ENCODE measurements around the gene CHPF.

DNA sequence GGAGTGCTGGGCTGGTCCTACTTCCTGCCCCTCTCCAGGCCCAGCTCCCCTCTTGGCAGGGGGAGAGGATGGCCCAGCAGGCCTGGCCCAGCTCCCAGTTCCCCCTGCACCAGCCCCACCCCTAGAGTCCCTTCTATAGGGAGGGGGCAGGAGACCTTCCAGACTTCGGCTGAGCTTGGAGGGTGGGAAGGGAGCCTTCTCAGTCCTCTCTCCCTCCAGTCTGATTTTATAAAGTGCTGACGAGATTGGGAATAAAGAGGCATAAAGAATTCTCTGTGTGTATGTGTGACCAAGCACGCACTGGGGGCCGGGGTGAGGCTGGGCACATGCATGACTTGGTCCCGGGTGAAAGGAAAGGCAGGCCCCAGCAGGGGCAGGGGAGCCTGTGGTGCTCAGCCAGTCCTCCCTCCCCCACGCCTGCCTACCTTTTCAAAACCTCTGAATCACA, 5.1 kb downstream of the CHPF start:
- TF ChIP-seq CTCF (IDR thresholded peaks at IDR 0.05), result no peak
- TF ChIP-seq POLR2A (IDR thresholded peaks at IDR 0.05), result no peak

Data from body of pancreas (tissue), 4 donors.